ENCODE measurements around the gene EIF3B.

Gene EIF3B

DNA sequence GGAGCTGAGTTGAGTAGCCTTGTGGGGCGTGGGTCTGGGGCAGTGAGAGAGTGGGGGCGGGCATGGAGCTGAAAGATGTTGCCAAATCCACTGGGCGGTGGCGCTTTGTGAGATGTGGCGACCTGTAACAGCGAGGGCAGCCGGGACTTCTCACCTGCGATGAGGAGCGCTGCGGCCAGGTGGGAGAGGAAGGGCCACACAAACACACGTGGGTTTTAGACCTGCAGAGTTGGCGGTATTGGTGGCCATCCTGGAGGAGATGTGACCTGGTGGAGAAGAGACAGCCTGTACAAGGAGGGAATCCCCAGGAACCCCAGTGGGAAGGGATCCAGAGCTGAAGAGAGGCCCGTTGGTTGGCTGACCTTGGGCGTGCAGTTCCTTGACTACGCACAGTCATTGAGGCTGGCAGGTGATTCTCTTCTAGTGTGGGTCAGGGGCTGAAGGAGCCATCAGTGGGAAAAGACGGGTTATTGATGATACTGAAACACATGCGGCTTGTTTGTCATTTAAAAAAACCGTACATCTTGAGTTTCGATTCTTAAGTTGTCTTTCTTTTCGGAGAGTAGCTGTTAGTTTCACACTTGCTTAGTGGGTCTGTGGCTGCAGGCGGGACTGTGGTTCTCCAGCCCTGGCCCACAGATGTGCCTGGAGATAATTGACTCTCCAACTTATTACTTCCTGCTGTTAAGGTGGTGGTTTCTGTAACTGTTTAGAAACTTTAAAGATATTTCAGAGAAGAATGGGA, 51.1 kb downstream of the EIF3B start:
- DNase-seq (ENCODE audit: extremely low read depth, low read depth): no peak
- TF ChIP-seq, protein P1, sequence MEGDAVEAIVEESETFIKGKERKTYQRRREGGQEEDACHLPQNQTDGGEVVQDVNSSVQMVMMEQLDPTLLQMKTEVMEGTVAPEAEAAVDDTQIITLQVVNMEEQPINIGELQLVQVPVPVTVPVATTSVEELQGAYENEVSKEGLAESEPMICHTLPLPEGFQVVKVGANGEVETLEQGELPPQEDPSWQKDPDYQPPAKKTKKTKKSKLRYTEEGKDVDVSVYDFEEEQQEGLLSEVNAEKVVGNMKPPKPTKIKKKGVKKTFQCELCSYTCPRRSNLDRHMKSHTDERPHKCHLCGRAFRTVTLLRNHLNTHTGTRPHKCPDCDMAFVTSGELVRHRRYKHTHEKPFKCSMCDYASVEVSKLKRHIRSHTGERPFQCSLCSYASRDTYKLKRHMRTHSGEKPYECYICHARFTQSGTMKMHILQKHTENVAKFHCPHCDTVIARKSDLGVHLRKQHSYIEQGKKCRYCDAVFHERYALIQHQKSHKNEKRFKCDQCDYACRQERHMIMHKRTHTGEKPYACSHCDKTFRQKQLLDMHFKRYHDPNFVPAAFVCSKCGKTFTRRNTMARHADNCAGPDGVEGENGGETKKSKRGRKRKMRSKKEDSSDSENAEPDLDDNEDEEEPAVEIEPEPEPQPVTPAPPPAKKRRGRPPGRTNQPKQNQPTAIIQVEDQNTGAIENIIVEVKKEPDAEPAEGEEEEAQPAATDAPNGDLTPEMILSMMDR (IDR thresholded peaks at IDR 0.05; ENCODE audit: low read depth, low read length): no peak

DNA sequence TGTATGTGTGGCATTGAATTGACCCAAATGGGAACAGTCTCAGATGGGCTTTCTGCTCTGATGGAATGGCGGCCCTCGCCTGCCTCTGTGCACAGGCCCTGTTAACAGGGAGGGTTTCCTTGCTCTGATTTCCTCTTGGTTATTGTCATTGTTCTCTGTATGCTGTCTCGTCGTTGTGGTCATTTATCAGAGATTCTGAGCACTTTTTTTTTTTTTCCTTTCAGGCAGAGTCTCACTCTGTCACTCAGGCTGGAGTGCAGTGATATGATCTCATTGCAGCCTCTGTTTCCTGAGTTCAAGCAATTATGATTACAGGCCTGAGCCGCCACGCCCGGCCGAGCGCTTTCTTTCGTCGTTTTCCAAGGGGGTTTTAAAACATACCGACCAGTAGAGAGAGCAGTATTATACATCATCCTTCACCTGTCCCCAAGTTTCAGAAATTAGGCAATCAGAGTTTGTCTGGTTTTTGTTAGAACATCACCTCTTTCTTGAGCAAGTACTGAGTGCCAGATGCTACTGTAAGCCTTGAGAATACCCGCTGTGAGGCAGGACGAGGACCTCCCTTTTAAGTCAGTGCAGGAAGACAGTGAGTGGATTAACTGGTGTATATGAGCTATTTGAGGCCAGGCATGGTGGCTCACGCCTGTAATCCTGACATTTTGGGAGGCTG, 55.3 kb downstream of the EIF3B start:
- no peak for DNase-seq (ENCODE audit: extremely low read depth, low read depth)
- TF ChIP-seq, protein P1 (IDR thresholded peaks at IDR 0.05; ENCODE audit: low read depth, low read length): no peak

DNA sequence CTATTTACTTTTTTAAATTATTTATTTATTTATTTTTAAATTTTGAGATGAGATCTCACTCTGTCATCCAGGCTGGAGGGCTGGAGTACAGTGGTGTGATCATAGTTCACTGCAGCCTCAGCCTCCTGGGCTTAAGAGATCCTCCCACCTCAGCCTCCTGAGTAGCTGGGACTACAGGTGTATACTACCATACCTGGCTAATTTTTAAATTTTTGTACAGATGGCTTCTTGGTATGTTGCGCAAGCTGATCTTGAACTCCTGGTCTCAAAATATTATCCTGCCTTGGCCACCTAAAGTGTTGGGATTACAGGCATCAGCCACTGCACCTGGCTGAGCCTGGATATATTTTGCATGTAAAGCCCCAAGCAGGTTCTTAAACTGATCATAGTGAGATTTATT, 56.4 kb downstream of the EIF3B start:
- TF ChIP-seq, protein P1 (IDR thresholded peaks at IDR 0.05; ENCODE audit: low read depth, low read length): no peak
- DNase-seq (ENCODE audit: extremely low read depth, low read depth): no peak

DNA sequence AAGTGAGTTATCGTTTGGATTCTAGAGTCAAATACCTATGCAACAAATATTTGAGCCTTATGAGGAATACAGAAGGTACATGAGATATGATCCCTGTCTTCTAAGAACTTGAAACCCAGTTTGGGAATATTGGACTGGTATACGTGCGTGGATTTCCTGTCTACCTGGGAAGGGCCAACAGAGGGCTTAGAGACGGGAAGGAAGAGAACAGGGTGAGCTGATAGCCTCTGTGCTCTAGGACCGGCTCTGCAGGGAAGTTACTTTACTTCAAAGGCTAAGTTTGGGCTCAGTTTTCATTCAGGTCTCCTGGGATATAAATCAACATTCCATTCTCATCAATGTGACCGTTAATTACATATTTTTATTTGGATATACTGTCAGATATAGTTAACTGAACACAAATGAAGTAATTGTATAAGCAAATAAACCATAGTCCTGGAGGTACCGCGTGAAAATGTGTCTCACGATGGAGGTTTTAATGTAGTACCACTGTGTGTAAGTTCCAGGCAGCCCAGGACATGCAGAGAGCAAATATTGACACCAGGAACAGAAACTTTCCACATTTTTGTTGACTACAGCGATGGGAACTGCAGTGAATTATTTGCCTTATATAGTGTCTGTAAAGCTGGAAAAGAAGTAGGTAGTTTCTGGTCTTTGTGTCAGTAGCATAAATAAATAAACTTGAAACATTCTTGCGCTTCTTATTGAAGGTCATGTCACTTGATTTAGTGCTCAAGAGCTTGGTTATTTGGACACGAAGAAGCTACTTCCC, 57.4 kb downstream of the EIF3B start:
- no peak for DNase-seq (ENCODE audit: extremely low read depth, low read depth)
- TF ChIP-seq, protein P1 (IDR thresholded peaks at IDR 0.05; ENCODE audit: low read depth, low read length): no peak

DNA sequence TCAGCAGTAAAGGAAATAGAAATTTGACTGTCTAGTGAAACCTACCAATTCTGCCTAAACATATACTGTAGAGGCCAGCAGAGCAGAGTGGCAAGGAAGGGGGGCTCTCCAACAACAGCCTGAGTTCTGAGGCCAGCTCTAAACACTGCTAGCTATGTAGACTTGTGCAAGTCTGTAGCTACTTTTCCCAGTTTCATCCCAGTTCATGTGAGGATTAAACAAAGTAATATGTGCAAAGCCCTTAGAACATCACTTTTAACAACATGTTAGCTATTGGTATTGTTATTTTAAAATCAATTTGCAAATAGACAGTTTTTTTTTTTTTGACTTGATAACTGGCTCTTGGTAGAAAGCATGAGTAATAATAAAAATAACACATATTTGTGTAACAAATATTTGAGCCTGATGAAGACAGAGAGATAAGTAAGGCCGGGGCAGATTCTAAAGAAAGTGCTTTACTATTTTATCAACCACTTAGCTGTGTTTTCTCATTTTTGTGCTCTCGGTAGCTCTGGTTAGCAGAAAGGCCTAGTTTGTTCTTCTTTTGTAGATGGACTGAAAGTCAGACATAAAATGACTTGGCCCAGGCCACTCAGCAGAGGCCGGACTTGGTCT, 58.1 kb downstream of the EIF3B start:
- TF ChIP-seq, protein P1 (IDR thresholded peaks at IDR 0.05; ENCODE audit: low read depth, low read length): no peak
- DNase-seq (ENCODE audit: extremely low read depth, low read depth): no peak

DNA sequence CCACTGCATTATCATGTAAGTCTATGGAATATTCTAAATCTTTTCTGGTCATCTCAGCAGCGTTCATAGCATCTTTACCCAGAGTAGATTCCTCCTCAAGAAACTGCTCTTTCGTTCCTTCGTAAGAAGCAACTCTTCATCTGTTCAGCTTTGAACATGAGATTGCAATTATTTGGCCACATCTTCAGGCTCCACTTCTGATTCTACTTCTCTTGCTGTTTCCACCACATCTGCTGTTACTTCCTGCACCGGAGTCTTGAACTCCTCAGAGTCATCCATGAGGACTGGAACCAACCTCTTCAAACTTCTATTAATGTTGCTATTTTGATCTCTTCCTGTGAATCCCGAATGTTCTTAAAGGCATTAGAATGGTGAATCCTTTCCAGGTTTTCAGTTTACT, 61.4 kb downstream of the EIF3B start:
- TF ChIP-seq, protein P1 (IDR thresholded peaks at IDR 0.05; ENCODE audit: low read depth, low read length): no peak
- no peak for DNase-seq (ENCODE audit: extremely low read depth, low read depth)
